Jurkat, Clone E6-1 (cell line): Measurements from ENCODE around the gene ADPRS.

ENCODE experiments used
- DNase-seq: peaks from one replicate; pipeline ENCODE4 v3.0.0-alpha.2; 2011; ENCODE audit warnings: low read depth, low spot score
- H3K4me3 ChIP-seq: 2 replicates; pipeline ENCODE4 v1.5.1; 2011; ENCODE audit warnings: mild to moderate bottlenecking, low read length, control low read depth, moderate library complexity

ADPRS gene

GRCh38 chr1:36099681-36100341 is 11.1 kb downstream of the ADPRS start:
- peak; percentile 49 for DNase-seq
- no peak overlapping the region for H3K4me3 ChIP-seq

- no peak for DNase-seq
- H3K4me3 ChIP-seq: no peak overlapping the region
These were observed 11.7 kb downstream of the ADPRS start for GRCh38 chr1:36100376-36100775.

- no peak for DNase-seq
- no peak overlapping the region for H3K4me3 ChIP-seq
These were observed 12.9 kb downstream of the ADPRS start for GRCh38 chr1:36101546-36101945.

GRCh38 chr1:36106269-36106668 is 17.6 kb downstream of the ADPRS start:
- DNase-seq: no peak
- no peak overlapping the region for H3K4me3 ChIP-seq

GRCh38 chr1:36107394-36107793 is 18.7 kb downstream of the ADPRS start:
- H3K4me3 ChIP-seq: no peak overlapping the region
- DNase-seq: no peak

GRCh38 chr1:36108314-36108713 is 19.6 kb downstream of the ADPRS start:
- no peak for DNase-seq

GRCh38 chr1:36109041-36109679 is 20.5 kb downstream of the ADPRS start:
- DNase-seq: no peak
- H3K4me3 ChIP-seq: no peak overlapping the region

More at GRCh38 chr1:36108314-36108713, 19.6 kb downstream of the ADPRS start:
- H3K4me3 ChIP-seq: no peak overlapping the region

- no peak for DNase-seq
- no peak overlapping the region for H3K4me3 ChIP-seq
These were observed 22.5 kb downstream of the ADPRS start for GRCh38 chr1:36111151-36111550.

- no peak overlapping the region for H3K4me3 ChIP-seq
- no peak for DNase-seq
These were observed 24.1 kb downstream of the ADPRS start for GRCh38 chr1:36112823-36113222.

GRCh38 chr1:36114371-36114770 is 25.7 kb downstream of the ADPRS start:
- DNase-seq: no peak
- H3K4me3 ChIP-seq: no peak overlapping the region

GRCh38 chr1:36115200-36115669 is 26.5 kb downstream of the ADPRS start:
- H3K4me3 ChIP-seq: no peak overlapping the region
- DNase-seq: no peak

- no peak overlapping the region for H3K4me3 ChIP-seq
- no peak for DNase-seq
These were observed 27.2 kb downstream of the ADPRS start for GRCh38 chr1:36115931-36116330.

GRCh38 chr1:36116901-36117300 is 28.2 kb downstream of the ADPRS start:
- no peak overlapping the region for H3K4me3 ChIP-seq
- DNase-seq: no peak

GRCh38 chr1:36118447-36119204 is 29.9 kb downstream of the ADPRS start:
- H3K4me3 ChIP-seq: no peak overlapping the region
- DNase-seq: no peak

GRCh38 chr1:36119456-36119855 is 30.8 kb downstream of the ADPRS start:
- no peak for DNase-seq
- no peak overlapping the region for H3K4me3 ChIP-seq

- no peak overlapping the region for H3K4me3 ChIP-seq
These were observed 33.7 kb downstream of the ADPRS start for GRCh38 chr1:36122062-36123030.

GRCh38 chr1:36123356-36123755 is 34.7 kb downstream of the ADPRS start:
- H3K4me3 ChIP-seq: no peak overlapping the region
- no peak for DNase-seq

More at GRCh38 chr1:36122062-36123030, 33.7 kb downstream of the ADPRS start:
- no peak for DNase-seq

GRCh38 chr1:36124404-36125128 is 35.9 kb downstream of the ADPRS start:
- DNase-seq: no peak
- H3K4me3 ChIP-seq: no peak overlapping the region
